K562 (cell line): Measurements from ENCODE around the gene TMEM243. TPM values are rescaled to one million over a fixed set of nuclear protein-coding genes. Genes with fewer than 3 reads are reported as not detected.

Experiments
- ATAC-seq: fragments of 200-7000 bp; cut with Tn5 transposase; 3 replicates; pipeline ENCODE4 v1.9.1; 2020; ENCODE audit warnings: moderate library complexity
- BruUV-seq: library from RNA; stranded (reverse); fragments of 400-500 nt; replicated peaks from 2 replicates; lab custom pipeline; 2021; lab: Mats Ljungman, UMichigan
- CTCF ChIA-PET: fragments of 300-600 bp; formaldehyde crosslinking; extraction: SDS; loops from one replicate; lab custom pipeline; 2021; ENCODE audit warnings: low intra/inter-chr PET ratio; lab: Yijun Ruan, JAX
- POLR2A ChIA-PET: fragments of 300-600, 350-650 bp; sonication (Branson Sonifier 250); formaldehyde crosslinking; extraction: SDS; loops from one replicate; lab custom pipeline; 2021; ENCODE audit warnings: antibody characterized with exemption, inconsistent platforms; lab: Yijun Ruan, JAX
- DNase-seq, 4 experiments: peaks; one replicate each; pipeline versions ENCODE4 v3.0.0 to v3.0.0-alpha.2; 2011 to 2018; ENCODE audit warnings: low spot score in 3 of 4, mixed read lengths in 3 of 4; ENCODE audit errors: extremely low read depth in 1 of 4
- FAIRE-seq: peaks from 2 replicates; lab custom pipeline; 2011; peaks lifted over from hg19 to GRCh38; lab: Jason Lieb, UNC
- H2AFZ ChIP-seq: 2 replicates; pipeline ENCODE4 v1.6.0; 2011; ENCODE audit warnings: low read depth, low read length, control low read depth, inconsistent platforms
- H3K27ac ChIP-seq: fragments of 200-600 bp; 3 replicates; pipeline ENCODE4 v1.8.0; 2011; ENCODE audit warnings: low read depth, mild to moderate bottlenecking, control low read depth, inconsistent platforms, low read length, moderate library complexity, mixed read lengths; ENCODE audit errors: extremely low read depth
- H3K27me3 ChIP-seq, 2 experiments: fragments of 300-600 bp in 1 of 2; 2 replicates in 1 of 2; 3 replicates in 1 of 2; pipeline versions ENCODE4 v1.6.0 to v1.8.0; 2011; ENCODE audit warnings: inconsistent platforms in 2 of 2, low read length in 2 of 2, mild to moderate bottlenecking in 1 of 2, mixed read lengths in 1 of 2, moderate library complexity in 1 of 2; ENCODE audit not compliant: control insufficient read depth in 2 of 2, insufficient read depth in 2 of 2
- H3K36me3 ChIP-seq: fragments of 300-600 bp; 3 replicates; pipeline ENCODE4 v1.8.0; 2011; ENCODE audit warnings: mild to moderate bottlenecking, low read length, inconsistent platforms; ENCODE audit not compliant: control insufficient read depth, insufficient read depth
- H3K4me1 ChIP-seq, 2 experiments: fragments of 200-600 bp in 1 of 2; replicated peaks in 1 of 2; 2 replicates in 1 of 2; 3 replicates in 1 of 2; pipeline versions ENCODE4 v1.5.1 to v1.8.0; 2011; ENCODE audit warnings: inconsistent platforms in 2 of 2, low read length in 2 of 2, mild to moderate bottlenecking in 1 of 2, mixed read lengths in 1 of 2, moderate library complexity in 1 of 2; ENCODE audit not compliant: control insufficient read depth in 2 of 2, insufficient read depth in 2 of 2
- H3K4me2 ChIP-seq: 2 replicates; pipeline ENCODE4 v1.6.1; 2011; ENCODE audit warnings: low read length, control low read depth, inconsistent platforms, mixed read lengths; ENCODE audit not compliant: insufficient read depth
- H3K4me3 ChIP-seq: fragments of 200-600 bp; sonication (generic), shearing (Covaris generic); 2 replicates; pipeline ENCODE4 v1.5.1; 2016; ENCODE audit warnings: control low read depth, inconsistent platforms
- H3K79me2 ChIP-seq: fragments of 200-600 bp; 3 replicates; pipeline ENCODE4 v1.8.0; 2011; ENCODE audit warnings: low read length, inconsistent platforms; ENCODE audit not compliant: control insufficient read depth, insufficient read depth
- H3K9ac ChIP-seq, 2 experiments: 2 replicates each; pipeline versions ENCODE4 v1.6.0 to v1.6.1; 2011; ENCODE audit warnings: low read depth in 2 of 2, low read length in 2 of 2, control low read depth in 1 of 2, inconsistent platforms in 1 of 2, mild to moderate bottlenecking in 1 of 2, mixed read lengths in 1 of 2; ENCODE audit not compliant: insufficient read depth in 1 of 2
- H3K9me1 ChIP-seq: one replicate; pipeline ENCODE4 v1.6.0; 2011; ENCODE audit warnings: inconsistent platforms, mild to moderate bottlenecking, low read length, moderate library complexity; ENCODE audit not compliant: control insufficient read depth, insufficient read depth
- H3K9me3 ChIP-seq: replicated peaks from 2 replicates; pipeline ENCODE4 v1.5.1; 2011; ENCODE audit warnings: low read depth, low read length, inconsistent platforms; ENCODE audit not compliant: control insufficient read depth, insufficient read depth
- H4K20me1 ChIP-seq: replicated peaks from 2 replicates; pipeline ENCODE4 v1.6.1; 2011; ENCODE audit warnings: low read length, inconsistent platforms, mixed read lengths; ENCODE audit not compliant: control insufficient read depth, insufficient read depth
- ARNT ChIP-seq, 2 experiments: fragments of 450-650 bp; IDR thresholded peaks; 2 replicates each; pipeline ENCODE4 v1.6.1; 2016; ENCODE audit warnings: mild to moderate bottlenecking in 1 of 2
- CHAMP1 ChIP-seq: fragments of 450-650 bp; IDR thresholded peaks from 2 replicates; pipeline ENCODE4 v1.6.1; 2016; ENCODE audit warnings: mild to moderate bottlenecking
- CSDE1 ChIP-seq, 2 experiments: fragments of 450-650 bp; IDR thresholded peaks; 2 replicates each; pipeline ENCODE4 v1.6.1; 2016; ENCODE audit warnings: mild to moderate bottlenecking in 1 of 2
- DEAF1 ChIP-seq: fragments of 450-650 bp; formaldehyde crosslinking; IDR thresholded peaks from 2 replicates; pipeline ENCODE4 v1.4.0; 2020; ENCODE audit warnings: mild to moderate bottlenecking, moderate library complexity
- DIDO1 ChIP-seq: fragments of 450-650 bp; IDR thresholded peaks from 2 replicates; pipeline ENCODE4 v1.6.1; 2016; ENCODE audit warnings: low read depth, missing biosample characterization, missing genetic modification characterization
- ELF2 ChIP-seq: fragments of 250-450 bp; sonication (Bioruptor Pico); IDR thresholded peaks from 2 replicates; pipeline ENCODE4 v1.5.0; 2021; ENCODE audit warnings: mild to moderate bottlenecking
- EP300 ChIP-seq: IDR thresholded peaks from 2 replicates; pipeline ENCODE4 v1.6.1; 2012; ENCODE audit warnings: low read length, improper control_type of control experiment
- GTF2A2 ChIP-seq: IDR thresholded peaks from 2 replicates; pipeline ENCODE4 v1.6.1; 2016; ENCODE audit warnings: mild to moderate bottlenecking, missing genetic modification characterization, missing compliant biosample characterization
- HLTF ChIP-seq: fragments of 450-650 bp; IDR thresholded peaks from 2 replicates; pipeline ENCODE4 v1.6.1; 2016
- MAFK ChIP-seq: IDR thresholded peaks from 2 replicates; pipeline ENCODE4 v1.6.1; 2011; ENCODE audit warnings: low read length, improper control_type of control experiment
- NFATC3 ChIP-seq: fragments of 450-650 bp; IDR thresholded peaks from 2 replicates; pipeline ENCODE4 v1.6.1; 2017; ENCODE audit warnings: mild to moderate bottlenecking
- NR2C1 ChIP-seq, 2 experiments: fragments of 450-650 bp; IDR thresholded peaks; 2 replicates each; pipeline ENCODE4 v1.6.1; 2017; ENCODE audit warnings: mild to moderate bottlenecking in 2 of 2, antibody characterized with exemption in 1 of 2, inconsistent platforms in 1 of 2, missing compliant biosample characterization in 1 of 2, missing genetic modification characterization in 1 of 2
- RBBP5 ChIP-seq: fragments of 200-600 bp; sonication (generic); IDR thresholded peaks from 2 replicates; pipeline ENCODE4 v1.6.1; 2012; ENCODE audit warnings: borderline replicate concordance, mild to moderate bottlenecking, low read length, control low read depth, inconsistent platforms; ENCODE audit not compliant: insufficient read depth, poor library complexity, severe bottlenecking
- RFX1 ChIP-seq: fragments of 450-650 bp; IDR thresholded peaks from 2 replicates; pipeline ENCODE4 v1.6.1; 2016; ENCODE audit warnings: mild to moderate bottlenecking, moderate library complexity
- RUNX1 ChIP-seq: sonication (generic); IDR thresholded peaks from 2 replicates; pipeline ENCODE4 v1.6.1; 2016; ENCODE audit warnings: antibody characterized with exemption, low read depth
- SMC3 ChIP-seq: conservative IDR thresholded peaks from 2 replicates; pipeline ENCODE4 v1.6.1; 2011; ENCODE audit warnings: low read depth, low read length, improper control_type of control experiment; ENCODE audit not compliant: insufficient read depth
- SP1 ChIP-seq: sonication (generic); formaldehyde crosslinking; IDR thresholded peaks from 2 replicates; pipeline ENCODE4 v1.8.1; 2022; ENCODE audit warnings: mild to moderate bottlenecking, missing genetic modification reagents
- ZBTB17 ChIP-seq: fragments of 450-650 bp; formaldehyde crosslinking; IDR thresholded peaks from 2 replicates; pipeline ENCODE4 v1.4.0; 2020; ENCODE audit warnings: mild to moderate bottlenecking
- ZKSCAN1 ChIP-seq: fragments of 150-350 bp; IDR thresholded peaks from 2 replicates; pipeline ENCODE4 v1.6.1; 2016; ENCODE audit warnings: low read depth, low read length
- ZNF347 ChIP-seq: fragments of 450-650 bp; formaldehyde crosslinking; IDR thresholded peaks from 2 replicates; pipeline ENCODE4 v1.4.0; 2020; ENCODE audit warnings: low read depth, mild to moderate bottlenecking, moderate library complexity
- WGBS: fragments of 100-300 bp; shearing (Covaris generic); methylation state at CpG from one replicate; pipeline ENCODE4 v1.1.6; 2016; ENCODE audit warnings: low coverage, mixed read lengths; ENCODE audit not compliant: insufficient coverage; ENCODE audit errors: missing lambda C conversion rate; 5-methylcytosine and 5-hydroxymethylcytosine counted together
- in situ Hi-C: fragments of 300-500 bp; cut with MboI; formaldehyde crosslinking; loops from 4 replicates; pipeline ENCODE4 v1.15.0; 2018; ENCODE audit warnings: inconsistent platforms, mixed read lengths
- intact Hi-C: fragments of 100-400 bp; cut with micrococcal nuclease; formaldehyde crosslinking; loops from 2 replicates; pipeline ENCODE4 v1.14.2; 2022
- polyA plus RNA-seq, 8 experiments: library from polyadenylated mRNA; depleted of rRNA in 4 of 8; stranded (reverse) in 5 of 8; unstranded in 3 of 8; fragments of >200 nt; fragmentation: Nextera tagmentation in 2 of 8; fragmentation: Illumina TruSeq in 1 of 8; extraction: Ambion mirVana in 2 of 8; extraction: Trizol in 1 of 8; gene quantifications; 2 replicates each; pipeline versions ENCODE4 v1.2.1 to v1.2.3, GENCODE V29; 2011 to 2014; ENCODE audit warnings: inconsistent platforms in 1 of 8, missing spikeins in 1 of 8
- total RNA-seq, 7 experiments: library from RNA; depleted of rRNA in 6 of 7; stranded (reverse); fragments of >200 nt in 6 of 7; fragmentation: Illumina TruSeq in 2 of 7; extraction: Trizol in 2 of 7; gene quantifications; 2 replicates each; pipeline versions ENCODE4 v1.2.1 to v1.2.3, GENCODE V29; 2011 to 2021; ENCODE audit warnings: low replicate concordance in 1 of 7

Gene TMEM243
- total and polyA plus RNA-seq, 9 of the 15 experiments (the other 6 are each of a cell fraction or from before 2014, with no cell fraction given) = 3.9 to 8.6 (median 6.1) TPM

- Histone ChIP-seq H3K36me3 (peaks cover 3% of the 10 kb centered on the region; the same call in 1 of the 3 replicates), H2AFZ (peak overlapping the region; percentile 69), H3K9me1 (no peaks in the 10 kb centered on the region), H3K27me3 (no peaks in the 10 kb centered on the region), H3K9me3 (peaks cover 2% of the 10 kb centered on the region; the same call in 1 of the 2 replicates), H3K79me2 (peaks cover 18% of the 10 kb centered on the region), H3K4me1 (peaks cover 7 to 16% of the 10 kb centered on the region in 2 experiments; a peak in 3 of 5 replicates), H4K20me1 (no peaks in the 10 kb centered on the region), H3K4me2 (no peak overlapping the region), H3K4me3 (no peak overlapping the region), H3K9ac (no peak overlapping the region), H3K27ac (no peak overlapping the region)
- BruUV-seq = no TSS peak
- ATAC-seq (no peak), FAIRE-seq (peak; percentile 79), DNase-seq (peak in 2 of 4 experiments; percentile 47 to 60)
- in situ Hi-C loops (no loop called here), intact Hi-C loops (loop anchor here (1.0 kb wide), 4 partner anchors 109 to 234 kb away; no protein-coding TSS in a partner anchor)
- CTCF ChIA-PET = interaction anchor here (1.0 to 3.5 kb wide), 7 partner anchors 88 to 234 kb away, joined by 3 to 52 read pairs (median 14); partner anchors contain the start of gene ELAPOR2
- WGBS = 25% methylated on average over 1 of the region's 1 CpG
- POLR2A ChIA-PET = interaction anchor here (0.6 to 1.5 kb wide), 7 partner anchors 9 to 233 kb away, joined by 3 to 4 read pairs (median 4); no protein-coding TSS in a partner anchor
- TF ChIP-seq RFX1 (0 out of 2 replicates have a peak, but pooled peaks have one; percentile 3), RBBP5 (no peak), MAFK (no peak), RUNX1 (no peak), HLTF (no peak), DEAF1 (CRISPR knock-in tag) (peak; percentile 96), SP1 (CRISPR knock-in tag) (no peak), ZNF347 (no peak), NFATC3 (no peak), GTF2A2 (tag) (no peak), NR2C1 (IDR thresholded peaks at IDR 0.05) (no peak), NR2C1 (tag; IDR thresholded peaks at IDR 0.05) (no peak), ELF2 (CRISPR knock-in tag) (0 out of 2 replicates have a peak, but pooled peaks have one; percentile 15), DIDO1 (0 out of 2 replicates have a peak, but pooled peaks have one; percentile 16), ZBTB17 (CRISPR knock-in tag) (no peak), SMC3 (peak; percentile 81), CHAMP1 (0 out of 2 replicates have a peak, but pooled peaks have one; percentile 21), CSDE1 (IDR thresholded peaks at IDR 0.05) (no peak), ARNT (IDR thresholded peaks at IDR 0.05) (peak in 1 of 2 experiments; percentile 81; a peak in 2 of 4 replicates), ZKSCAN1 (no peak), EP300 (0 out of 2 replicates have a peak, but pooled peaks have one; percentile 15)
These were observed 71.1 kb downstream of the TMEM243 start for GRCh38 chr7:87148332-87148955.
